ENCODE results near the gene ANKS1B. TPM values are rescaled to one million over a fixed set of nuclear protein-coding genes. Genes with fewer than 3 reads are reported as not detected.
"Not testable (repeated sequence)": the region's sequence is repeated elsewhere in the genome, so short reads cannot be mapped to it uniquely, and the experiment has no call there.

ANKS1B gene
- total RNA-seq, 2 donors from 2014 or later, result 32.7 to 37.1 TPM

GRCh38 chr12:98757455-98757854 is 1227.3 kb downstream of the ANKS1B start:
- DNase-seq (ENCODE audit: low spot score), result no peak
- intact Hi-C loops (cut with DNase I), result no loop called here

GRCh38 chr12:98755855-98756254 is 1228.9 kb downstream of the ANKS1B start:
- intact Hi-C loops (cut with DNase I), result not testable (repeated sequence)

GRCh38 chr12:98754095-98754494 is 1230.6 kb downstream of the ANKS1B start:
- intact Hi-C loops (cut with DNase I), result no loop called here
- DNase-seq (ENCODE audit: low spot score), result no peak

More at GRCh38 chr12:98755855-98756254, 1228.9 kb downstream of the ANKS1B start:
- DNase-seq (ENCODE audit: low spot score), result not testable (repeated sequence)

GRCh38 chr12:98752726-98753125 is 1232.0 kb downstream of the ANKS1B start:
- intact Hi-C loops (cut with DNase I), result no loop called here
- no peak for DNase-seq (ENCODE audit: low spot score)

GRCh38 chr12:98751580-98752115 is 1233.1 kb downstream of the ANKS1B start:
- no peak for DNase-seq (ENCODE audit: low spot score)
- intact Hi-C loops (cut with DNase I), result no loop called here

- intact Hi-C loops (cut with DNase I), result no loop called here
- no peak for DNase-seq (ENCODE audit: low spot score)
These were observed 1234.2 kb downstream of the ANKS1B start for GRCh38 chr12:98750511-98750910.

- intact Hi-C loops (cut with DNase I), result no loop called here
- no peak for DNase-seq (ENCODE audit: low spot score)
These were observed 1236.3 kb downstream of the ANKS1B start for GRCh38 chr12:98748463-98748862.

- intact Hi-C loops (cut with DNase I), result loop anchor here in 1 of 2 donors (1.0 kb wide), 1 partner anchor 16 kb away; no protein-coding TSS in a partner anchor
- no peak for DNase-seq (ENCODE audit: low spot score)
These were observed 1239.0 kb downstream of the ANKS1B start for GRCh38 chr12:98745578-98746391.

- DNase-seq (ENCODE audit: low spot score), result no peak
- intact Hi-C loops (cut with DNase I), result loop anchor here in 1 of 2 donors (1.0 kb wide), 1 partner anchor 17 kb away; no protein-coding TSS in a partner anchor
These were observed 1240.1 kb downstream of the ANKS1B start for GRCh38 chr12:98744680-98745079.

GRCh38 chr12:98743362-98743953 is 1241.3 kb downstream of the ANKS1B start:
- intact Hi-C loops (cut with DNase I), result no loop called here
- DNase-seq (ENCODE audit: low spot score), result no peak

GRCh38 chr12:98741556-98742265 is 1243.0 kb downstream of the ANKS1B start:
- intact Hi-C loops (cut with DNase I), result no loop called here
- no peak for DNase-seq (ENCODE audit: low spot score)

- intact Hi-C loops (cut with DNase I), result no loop called here
- no peak for DNase-seq (ENCODE audit: low spot score)
These were observed 1243.6 kb downstream of the ANKS1B start for GRCh38 chr12:98741196-98741555.

- intact Hi-C loops (cut with DNase I), result no loop called here
These were observed 1244.0 kb downstream of the ANKS1B start for GRCh38 chr12:98740751-98741150.

GRCh38 chr12:98738539-98738938 is 1246.2 kb downstream of the ANKS1B start:
- intact Hi-C loops (cut with DNase I), result no loop called here
- no peak for DNase-seq (ENCODE audit: low spot score)

More at GRCh38 chr12:98740751-98741150, 1244.0 kb downstream of the ANKS1B start:
- DNase-seq (ENCODE audit: low spot score), result no peak

GRCh38 chr12:98738002-98738401 is 1246.7 kb downstream of the ANKS1B start:
- intact Hi-C loops (cut with DNase I), result no loop called here

GRCh38 chr12:98737322-98737712 is 1247.4 kb downstream of the ANKS1B start:
- no peak for DNase-seq (ENCODE audit: low spot score)
- intact Hi-C loops (cut with DNase I), result no loop called here

More at GRCh38 chr12:98738002-98738401, 1246.7 kb downstream of the ANKS1B start:
- no peak for DNase-seq (ENCODE audit: low spot score)

- no peak for DNase-seq (ENCODE audit: low spot score)
- intact Hi-C loops (cut with DNase I), result no loop called here
These were observed 1248.1 kb downstream of the ANKS1B start for GRCh38 chr12:98736352-98737321.

GRCh38 chr12:98735821-98736220 is 1248.9 kb downstream of the ANKS1B start:
- no peak for DNase-seq (ENCODE audit: low spot score)
- intact Hi-C loops (cut with DNase I), result no loop called here

Data from posterior vena cava (tissue), 2 donors.